ENCODE results near the gene SLC38A2. TPM values are rescaled to one million over a fixed set of nuclear protein-coding genes. Genes with fewer than 3 reads are reported as not detected.
"Not testable (repeated sequence)": the region's sequence is repeated elsewhere in the genome, so short reads cannot be mapped to it uniquely, and the experiment has no call there.

Gene SLC38A2
- total RNA-seq, 2 donors from 2014 or later: 98.5 to 158 TPM

- Histone ChIP-seq H3K36me3 (no peaks in the 10 kb centered on the region), H3K9ac (ENCODE audit: low read depth in 2 of 2, low read length in 2 of 2) (no peak overlapping the region), H3K27ac (no peak overlapping the region), H3K9me3 (no peaks in the 10 kb centered on the region), H3K4me3 (no peak overlapping the region), H3K27me3 (no peaks in the 10 kb centered on the region), H3K4me1 (no peaks in the 10 kb centered on the region)
- no peak for DNase-seq
- intact Hi-C loops (cut with DNase I): loop anchor here (5.0 to 10.0 kb wide), 2 partner anchors 319 to 582 kb away; no protein-coding TSS in a partner anchor
- TF ChIP-seq CTCF (IDR thresholded peaks at IDR 0.05): no peak
Observed at GRCh38 chr12:46343118-46343852, 29.3 kb downstream of the SLC38A2 start.

- no peaks in the 10 kb centered on the region for H3K4me1 ChIP-seq
- intact Hi-C loops (cut with DNase I): loop anchor here (5.0 to 10.0 kb wide), 2 partner anchors 320 to 582 kb away; no protein-coding TSS in a partner anchor
- peak; percentile 50 for TF ChIP-seq CTCF (IDR thresholded peaks at IDR 0.05)
- DNase-seq: peak; percentile 29
- H3K4me3 ChIP-seq: no peak overlapping the region
- no peak overlapping the region for H3K27ac ChIP-seq
- H3K36me3 ChIP-seq: no peaks in the 10 kb centered on the region
- no peaks in the 10 kb centered on the region for H3K9me3 ChIP-seq
- H3K27me3 ChIP-seq: no peaks in the 10 kb centered on the region
- no peak overlapping the region for H3K9ac ChIP-seq (ENCODE audit: low read depth in 2 of 2, low read length in 2 of 2)
Observed at GRCh38 chr12:46342562-46343033, 30.0 kb downstream of the SLC38A2 start.

GRCh38 chr12:46339051-46339450 is 33.5 kb downstream of the SLC38A2 start:
- Histone ChIP-seq H3K36me3 (no peaks in the 10 kb centered on the region), H3K4me1 (no peaks in the 10 kb centered on the region), H3K9ac (ENCODE audit: low read depth in 2 of 2, low read length in 2 of 2) (no peak overlapping the region), H3K27me3 (no peaks in the 10 kb centered on the region), H3K4me3 (no peak overlapping the region), H3K9me3 (no peaks in the 10 kb centered on the region), H3K27ac (no peak overlapping the region)
- intact Hi-C loops (cut with DNase I): no loop called here
- TF ChIP-seq CTCF (IDR thresholded peaks at IDR 0.05): no peak
- no peak for DNase-seq

- Histone ChIP-seq H3K36me3 (no peaks in the 10 kb centered on the region), H3K27me3 (no peaks in the 10 kb centered on the region), H3K4me3 (no peak overlapping the region), H3K9ac (ENCODE audit: low read depth in 2 of 2, low read length in 2 of 2) (no peak overlapping the region), H3K4me1 (no peaks in the 10 kb centered on the region), H3K27ac (no peak overlapping the region), H3K9me3 (no peaks in the 10 kb centered on the region)
- TF ChIP-seq CTCF (IDR thresholded peaks at IDR 0.05): no peak
- intact Hi-C loops (cut with DNase I): no loop called here
- no peak for DNase-seq
Observed at GRCh38 chr12:46332260-46332659, 40.3 kb downstream of the SLC38A2 start.

GRCh38 chr12:46325075-46325474 is 47.5 kb downstream of the SLC38A2 start:
- H3K9ac ChIP-seq (ENCODE audit: low read depth in 2 of 2, low read length in 2 of 2); H3K27ac ChIP-seq; H3K36me3 ChIP-seq; intact Hi-C loops (cut with DNase I); H3K4me3 ChIP-seq; DNase-seq; H3K9me3 ChIP-seq; H3K27me3 ChIP-seq; H3K4me1 ChIP-seq: not testable (repeated sequence)

- H3K9ac ChIP-seq (ENCODE audit: low read depth in 2 of 2, low read length in 2 of 2): no peak overlapping the region
- no peaks in the 10 kb centered on the region for H3K4me1 ChIP-seq
- H3K36me3 ChIP-seq: no peaks in the 10 kb centered on the region
- no peaks in the 10 kb centered on the region for H3K27me3 ChIP-seq
- intact Hi-C loops (cut with DNase I): no loop called here
- TF ChIP-seq CTCF (IDR thresholded peaks at IDR 0.05): no peak
- DNase-seq: no peak
- H3K9me3 ChIP-seq: no peaks in the 10 kb centered on the region
- no peak overlapping the region for H3K4me3 ChIP-seq
- no peak overlapping the region for H3K27ac ChIP-seq
Observed at GRCh38 chr12:46320731-46321130, 51.8 kb downstream of the SLC38A2 start.

Measured in colonic mucosa (tissue), 4 donors.